Tibial artery (tissue), 4 donors: ENCODE results near the gene DNASE1L2.

ENCODE experiments used
- DNase-seq, 2 donors: peaks; one replicate each; pipeline ENCODE4 v3.0.0-alpha.2; 2019
- H3K27ac ChIP-seq, 2 donors: fragments of 200-600 bp; sonication (generic) in 1 of 2; 1 replicate in 1 of 2; 2 replicates in 1 of 2; pipeline ENCODE4 v1.5.1; 2018 to 2019; ENCODE audit warnings: mild to moderate bottlenecking in 1 of 2
- H3K27me3 ChIP-seq, 2 donors: fragments of 200-600 bp; sonication (generic) in 1 of 2; one replicate each; pipeline versions ENCODE4 v1.5.1 to v1.6.0; 2016 to 2019
- H3K36me3 ChIP-seq, 3 donors: fragments of 200-600 bp; sonication (generic) in 2 of 3; one replicate each; pipeline ENCODE4 v1.5.1; 2016 to 2019; ENCODE audit warnings: mild to moderate bottlenecking in 2 of 3
- H3K4me1 ChIP-seq, 4 donors: fragments of 200-600 bp; sonication (generic) in 2 of 4; 1 replicate in 3 of 4; 2 replicates in 1 of 4; pipeline ENCODE4 v1.5.1; 2016 to 2019
- H3K4me3 ChIP-seq, 2 donors: fragments of 200-600 bp; sonication (generic) in 1 of 2; 1 replicate in 1 of 2; 2 replicates in 1 of 2; pipeline ENCODE4 v1.5.1; 2018 to 2019; ENCODE audit warnings: mild to moderate bottlenecking in 2 of 2
- H3K9me3 ChIP-seq, 3 donors: fragments of 200-600 bp; sonication (generic) in 1 of 3; one replicate each; pipeline ENCODE4 v1.5.1; 2016 to 2019
- CTCF ChIP-seq, 2 experiments: fragments of 200-600 bp in 1 of 2; fragments of 450-650 bp in 1 of 2; IDR thresholded peaks; one replicate each; pipeline ENCODE4 v1.5.1; 2017 to 2019; ENCODE audit warnings: antibody characterized with exemption in 2 of 2, mild to moderate bottlenecking in 1 of 2, moderate library complexity in 1 of 2
- intact Hi-C: fragments of 100-400 bp; cut with DNase I; formaldehyde crosslinking; loops from one replicate; pipeline ENCODE4 v1.15.0; 2023; ENCODE audit warnings: low total_unique reads

DNASE1L2 gene

GRCh38 chr16:2229091-2229490, 7.2 kb upstream of the DNASE1L2 start:
- DNase-seq: no peak
- Histone ChIP-seq H3K4me1 (peaks cover 0 to 27% (median 18%) of the 10 kb centered on the region in 4 donors), H3K27ac (no peak overlapping the region), H3K27me3 (no peaks in the 10 kb centered on the region), H3K4me3 (no peak overlapping the region), H3K9me3 (no peaks in the 10 kb centered on the region), H3K36me3 (peaks cover 55 to 64% (median 64%) of the 10 kb centered on the region in 3 donors)
- no peak for TF ChIP-seq CTCF (IDR thresholded peaks at IDR 0.05)
- intact Hi-C loops: loop anchor here (10.0 kb wide), 1 partner anchor 1494 kb away; no protein-coding TSS in a partner anchor

- no peak overlapping the region for H3K27ac ChIP-seq
- H3K4me1 ChIP-seq: peaks cover 0 to 20% (median 12%) of the 10 kb centered on the region in 4 donors
- intact Hi-C loops: loop anchor here (10.0 kb wide), 1 partner anchor 1495 kb away; no protein-coding TSS in a partner anchor
- no peak overlapping the region for H3K4me3 ChIP-seq
- no peak for DNase-seq
- no peaks in the 10 kb centered on the region for H3K9me3 ChIP-seq
- H3K27me3 ChIP-seq: no peaks in the 10 kb centered on the region
- TF ChIP-seq CTCF (IDR thresholded peaks at IDR 0.05): no peak
- H3K36me3 ChIP-seq: peaks cover 61 to 70% (median 70%) of the 10 kb centered on the region in 3 donors
Measured at GRCh38 chr16:2229632-2230250, 6.5 kb upstream of the DNASE1L2 start.

- DNase-seq: no peak
- intact Hi-C loops: no loop called here
- no peak for TF ChIP-seq CTCF (IDR thresholded peaks at IDR 0.05)
Measured at GRCh38 chr16:2230376-2230775, 5.9 kb upstream of the DNASE1L2 start.

GRCh38 chr16:2231016-2231931, 5.0 kb upstream of the DNASE1L2 start:
- no peak for TF ChIP-seq CTCF (IDR thresholded peaks at IDR 0.05)
- H3K9me3 ChIP-seq: no peaks in the 10 kb centered on the region

More at GRCh38 chr16:2230376-2230775, 5.9 kb upstream of the DNASE1L2 start:
- Histone ChIP-seq H3K9me3 (no peaks in the 10 kb centered on the region), H3K36me3 (peaks cover 68 to 77% (median 76%) of the 10 kb centered on the region in 3 donors), H3K4me3 (no peak overlapping the region), H3K27ac (no peak overlapping the region), H3K4me1 (peaks cover 0 to 14% (median 6%) of the 10 kb centered on the region in 4 donors), H3K27me3 (no peaks in the 10 kb centered on the region)

GRCh38 chr16:2232094-2232990, 3.9 kb upstream of the DNASE1L2 start:
- TF ChIP-seq CTCF (IDR thresholded peaks at IDR 0.05): no peak
- Histone ChIP-seq H3K9me3 (no peaks in the 10 kb centered on the region), H3K27ac (no peak overlapping the region), H3K4me1 (peaks cover 7 to 18% (median 14%) of the 10 kb centered on the region in 4 donors), H3K36me3 (peaks cover 69 to 82% (median 81%) of the 10 kb centered on the region in 3 donors), H3K27me3 (peaks cover 0 to 11% of the 10 kb centered on the region in 2 donors), H3K4me3 (no peak overlapping the region)
- no peak for DNase-seq
- intact Hi-C loops: no loop called here

More at GRCh38 chr16:2231016-2231931, 5.0 kb upstream of the DNASE1L2 start:
- no peak for DNase-seq
- Histone ChIP-seq H3K4me1 (peaks cover under 1 to 10% (median 6%) of the 10 kb centered on the region in 4 donors), H3K27ac (no peak overlapping the region), H3K27me3 (peaks cover 0 to under 1% of the 10 kb centered on the region in 2 donors), H3K4me3 (no peak overlapping the region), H3K36me3 (peaks cover 69 to 82% (median 81%) of the 10 kb centered on the region in 3 donors)
- intact Hi-C loops: no loop called here
